DMS53 treated with DMSO at 0.1 percent for 48 hours (cell line): ENCODE data around the gene OPCML.

Source experiments
- DNase-seq: peaks from one replicate; lab custom pipeline; 2025; ENCODE audit not compliant: unreplicated experiment; lab: John Stamatoyannopoulos, UW

OPCML gene

GRCh38 chr11:133137939-133138338 is 394.4 kb downstream of the OPCML start:
- no peak for DNase-seq

DNA sequence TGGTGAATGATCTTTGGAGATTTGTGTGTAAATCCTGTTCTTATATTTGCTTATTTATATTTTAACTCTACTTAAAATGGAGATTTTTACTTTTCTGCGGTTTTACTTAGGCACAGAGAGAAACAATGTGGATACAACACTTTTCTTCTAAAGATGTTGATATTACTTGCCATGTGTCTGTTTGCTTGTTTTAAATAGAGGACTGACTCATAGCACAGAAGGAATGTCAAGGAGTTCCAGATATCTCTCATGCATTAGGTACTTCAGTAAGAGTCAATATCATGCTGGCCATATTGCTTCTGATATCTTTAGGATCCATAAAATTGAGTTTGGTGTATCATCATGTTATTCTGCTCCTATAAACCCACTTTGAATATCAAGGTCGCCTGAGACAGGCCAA is 395.0 kb downstream of the OPCML start:
- no peak for DNase-seq

DNA sequence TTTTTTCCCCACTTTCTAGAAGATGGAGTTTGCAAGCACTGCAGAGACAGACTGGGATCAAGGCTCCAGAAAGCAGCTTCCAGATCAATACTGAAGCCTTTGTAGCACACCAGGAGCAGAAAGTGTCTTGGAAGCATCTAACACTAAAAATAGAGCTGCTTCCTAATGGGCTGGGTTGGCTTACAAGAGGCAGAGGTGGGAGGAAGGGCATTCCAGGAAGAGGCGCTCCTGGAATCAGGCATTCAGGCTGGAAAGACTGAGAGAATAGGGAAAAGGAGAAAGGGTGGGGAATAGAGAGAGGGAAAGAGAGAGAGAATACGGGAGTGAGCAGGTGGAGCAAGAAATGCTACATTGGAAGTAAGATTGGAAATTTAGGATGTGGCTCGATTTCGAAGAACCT is 395.9 kb downstream of the OPCML start:
- DNase-seq: no peak

- DNase-seq: peak; percentile 58
Observed at GRCh38 chr11:133134314-133135173, 397.8 kb downstream of the OPCML start.

DNA sequence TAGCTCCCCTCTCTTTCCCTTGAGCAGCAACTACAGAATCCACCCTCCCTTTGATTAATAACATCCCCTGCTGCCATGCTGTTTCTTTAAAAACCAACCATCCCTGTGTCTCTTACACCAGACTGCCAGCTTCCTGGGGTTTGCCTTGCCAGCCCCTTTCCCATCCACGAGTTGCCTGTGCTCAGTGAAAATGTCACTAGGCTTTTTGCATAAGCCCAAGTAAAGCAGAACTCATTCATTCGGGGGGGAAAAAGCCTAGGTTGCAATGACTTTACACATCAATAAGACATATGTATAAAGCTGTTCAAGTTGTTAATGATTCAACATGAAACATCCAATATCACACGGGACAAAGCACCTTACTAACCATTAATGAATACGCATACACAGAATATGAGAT is 398.7 kb downstream of the OPCML start:
- no peak for DNase-seq

DNA sequence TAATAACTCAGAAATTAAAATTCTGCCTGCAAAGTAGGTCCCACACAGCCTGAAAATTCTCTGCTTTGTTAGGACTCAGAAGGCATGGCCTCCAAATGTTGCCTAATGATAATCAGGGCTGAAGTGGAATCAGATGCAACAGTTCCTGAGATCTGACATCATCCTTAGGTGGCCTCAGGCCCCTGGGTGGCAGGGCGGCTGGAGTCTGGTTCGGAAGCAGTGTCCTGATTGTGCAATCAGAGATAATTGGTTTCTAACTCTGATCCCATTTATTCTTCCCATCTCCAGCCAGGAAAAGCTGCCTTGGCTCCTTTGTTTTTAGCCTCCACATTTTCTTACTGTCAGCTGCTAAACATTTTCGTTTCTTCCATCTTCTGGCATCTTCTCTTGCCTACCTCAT is 399.3 kb downstream of the OPCML start:
- no peak for DNase-seq

DNA sequence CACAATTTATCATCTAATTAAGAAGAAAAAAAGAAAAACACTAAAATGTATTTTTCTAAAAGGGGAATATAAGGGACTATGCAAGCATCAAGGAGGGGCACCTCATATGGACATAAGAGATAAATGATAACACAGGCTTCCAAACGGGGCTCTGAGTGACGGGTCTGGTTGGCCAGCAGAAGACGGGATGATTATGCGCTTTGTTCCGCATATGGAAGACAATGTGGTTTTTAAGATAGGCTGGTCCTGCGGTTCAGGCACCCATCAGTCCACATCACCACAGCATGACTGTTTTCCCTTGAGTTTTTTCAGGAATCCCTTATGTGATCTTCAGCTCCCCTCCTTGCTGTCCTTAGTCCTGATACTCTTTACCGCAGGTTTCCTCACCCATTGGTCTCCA is 404.6 kb downstream of the OPCML start:
- DNase-seq: no peak

DNA sequence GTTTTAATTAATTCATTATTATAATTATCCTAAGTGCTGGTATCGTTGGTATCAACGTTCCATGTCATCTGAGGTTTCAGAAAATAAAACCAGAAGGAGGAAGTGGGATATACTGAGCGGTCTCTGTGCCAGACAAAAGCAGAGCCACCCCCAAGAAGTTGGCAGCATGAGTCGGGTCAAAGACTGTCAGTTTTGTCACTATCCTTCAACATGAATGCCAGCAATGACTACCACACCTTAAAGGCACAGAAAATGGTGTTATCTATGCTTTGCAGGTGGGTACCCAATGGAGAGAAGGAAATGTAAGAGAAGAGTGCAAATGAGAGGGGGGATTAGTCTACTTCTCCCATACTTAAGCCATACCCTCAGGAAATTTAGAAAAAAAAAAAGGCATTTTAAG is 408.5 kb downstream of the OPCML start:
- DNase-seq: no peak

DNA sequence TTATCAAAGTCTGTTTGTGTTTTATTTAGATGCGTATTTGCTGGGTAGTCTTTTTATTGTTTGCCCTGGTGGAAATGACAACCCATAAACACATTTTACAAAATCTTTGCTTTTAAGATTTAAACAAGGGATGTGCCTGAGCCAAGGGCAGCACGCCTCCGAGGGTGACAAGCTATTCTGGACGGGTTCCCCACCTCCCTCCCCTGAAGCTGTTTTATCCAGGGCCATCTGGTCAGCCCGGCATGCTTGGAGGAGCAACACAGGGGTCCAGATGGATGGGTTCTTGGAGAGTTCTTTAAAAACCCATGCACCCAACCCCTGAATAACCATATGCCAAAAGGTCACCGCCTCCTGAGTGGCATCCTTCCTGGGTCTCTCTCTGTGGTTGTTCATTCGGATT is 408.9 kb downstream of the OPCML start:
- no peak for DNase-seq

DNA sequence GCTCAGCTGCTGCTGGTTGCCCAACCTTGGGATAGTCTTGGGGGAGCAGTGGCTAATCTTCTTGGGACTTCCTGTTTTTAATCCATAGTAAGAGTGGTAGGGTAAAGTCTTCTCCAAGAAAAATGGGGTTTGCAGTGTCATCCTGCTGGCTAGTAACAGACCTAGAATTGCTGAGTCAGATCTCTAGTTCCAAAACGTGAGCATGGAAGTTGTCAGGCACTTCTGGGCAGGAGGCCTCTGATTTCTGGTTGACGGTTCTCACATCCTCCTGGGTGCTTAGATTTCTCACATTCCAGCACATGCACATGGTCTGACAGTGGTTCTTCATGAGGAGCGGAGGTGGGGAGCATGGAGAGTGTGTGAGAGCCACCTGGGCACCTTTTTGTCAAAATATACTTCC is 410.0 kb downstream of the OPCML start:
- DNase-seq: no peak

GRCh38 chr11:133118563-133119268 is 413.6 kb downstream of the OPCML start:
- no peak for DNase-seq

DNA sequence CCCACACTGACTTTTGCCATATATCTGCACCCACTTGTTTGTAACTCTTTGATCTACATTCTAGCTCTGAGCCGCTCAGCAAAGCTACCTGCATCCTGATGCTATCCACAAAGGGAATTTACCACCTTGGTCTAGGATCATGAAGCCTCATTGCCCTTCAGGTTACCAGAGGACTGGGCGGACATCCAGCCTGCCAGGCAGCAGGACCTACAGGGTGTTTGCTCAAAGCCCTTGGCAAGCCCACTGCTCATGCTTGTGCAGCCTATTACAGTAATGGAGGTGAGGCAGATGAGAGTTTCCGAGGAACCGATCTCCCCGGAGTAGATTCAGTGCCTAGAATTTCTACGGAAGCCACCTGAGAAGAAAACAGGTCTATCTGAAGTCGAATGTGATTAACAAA is 417.2 kb downstream of the OPCML start:
- no peak for DNase-seq

DNA sequence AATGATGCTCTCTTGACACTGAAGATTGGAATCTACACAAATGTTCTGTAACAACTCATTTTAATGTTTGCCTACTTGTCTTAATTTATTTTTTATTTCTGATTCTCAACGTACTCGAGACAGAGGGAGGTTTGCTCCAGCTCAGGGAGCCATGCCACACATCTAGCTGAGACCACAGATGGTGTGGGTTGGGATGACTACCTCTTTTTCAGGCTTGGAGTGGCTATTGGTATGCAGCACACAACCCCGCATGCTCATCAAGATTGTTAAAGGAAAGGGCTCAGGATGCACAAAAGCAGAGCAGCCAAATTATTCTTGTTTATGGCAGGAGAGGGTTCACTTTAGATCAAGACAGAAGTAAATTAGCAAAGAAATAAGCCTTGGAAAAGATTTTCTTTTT is 424.5 kb downstream of the OPCML start:
- DNase-seq: no peak

DNA sequence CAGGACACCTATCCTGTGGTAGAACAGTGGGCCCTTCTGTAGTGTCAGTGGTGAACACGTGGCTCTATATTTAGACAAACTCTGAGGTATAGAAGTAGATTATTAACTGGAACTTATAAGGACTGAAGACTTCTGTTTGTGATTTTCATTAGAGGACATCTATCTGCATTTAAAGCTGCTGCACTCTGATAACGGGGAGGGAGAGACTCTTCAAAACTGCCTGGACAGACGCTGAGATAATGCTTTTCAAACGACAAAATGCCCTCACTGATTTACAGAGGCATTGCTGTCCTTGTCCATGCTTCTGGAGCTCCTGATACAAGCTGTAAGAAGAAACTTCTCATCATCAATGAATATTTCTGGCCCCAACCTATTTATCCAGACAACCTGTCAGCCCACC is 425.2 kb downstream of the OPCML start:
- no peak for DNase-seq

- no peak for DNase-seq
Observed at GRCh38 chr11:133106417-133106816, 425.9 kb downstream of the OPCML start.

DNA sequence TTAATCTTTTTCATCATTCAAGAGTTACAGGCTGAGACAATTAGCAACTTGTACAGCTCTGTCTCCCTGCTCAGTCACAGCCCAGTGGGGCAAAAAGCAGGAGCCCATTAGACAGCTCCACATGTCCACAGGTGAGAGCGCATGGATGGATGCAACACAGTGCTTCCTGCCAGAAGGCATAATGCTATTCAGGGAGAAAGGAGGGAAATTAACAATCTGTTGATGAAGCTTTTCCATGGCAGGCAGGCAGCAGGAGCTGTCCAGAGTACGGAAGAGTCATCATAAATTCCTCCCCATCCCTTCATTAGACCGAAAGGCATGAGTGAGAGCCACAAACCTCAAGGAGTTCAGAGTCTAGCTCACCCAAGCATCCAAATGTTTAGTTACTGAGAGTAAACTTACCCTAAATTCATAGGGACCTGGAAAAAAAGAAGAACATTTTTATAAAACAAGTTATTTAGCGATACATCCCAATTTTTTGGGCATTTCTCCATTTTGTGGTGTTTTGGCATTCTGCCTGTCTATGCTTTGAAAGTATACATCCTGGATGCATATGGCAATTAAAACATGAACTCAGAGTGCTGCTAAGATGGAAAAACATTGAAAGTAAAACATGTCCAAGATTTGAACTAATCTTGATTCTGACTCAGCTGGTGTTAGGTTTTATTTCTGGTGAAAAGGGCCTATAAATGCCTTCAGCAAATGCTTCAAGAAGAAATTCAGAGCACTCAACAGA is 428.1 kb downstream of the OPCML start:
- DNase-seq: no peak

DNA sequence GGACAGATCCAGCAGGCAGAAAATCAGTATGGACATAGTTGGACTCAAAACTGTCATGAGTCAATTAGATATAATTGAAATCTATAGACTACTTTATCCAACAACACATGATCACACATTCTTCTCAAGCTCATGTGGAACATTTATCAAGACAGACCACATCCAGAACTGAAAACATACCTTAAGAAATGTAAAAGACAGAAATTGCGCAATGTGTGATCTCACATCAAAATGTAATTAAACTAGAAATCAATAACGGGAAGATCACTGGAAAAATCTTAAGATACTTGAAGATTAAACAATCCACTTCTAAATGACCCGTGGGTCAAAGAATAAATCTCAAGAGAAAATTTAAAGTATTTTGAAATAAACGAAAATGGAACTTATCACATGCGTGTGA is 435.3 kb downstream of the OPCML start:
- DNase-seq: no peak

- no peak for DNase-seq
Observed at GRCh38 chr11:133086518-133086917, 445.8 kb downstream of the OPCML start.

GRCh38 chr11:133082841-133083488 is 449.3 kb downstream of the OPCML start:
- peak; percentile 28 for DNase-seq

- DNase-seq: no peak
Observed at GRCh38 chr11:133082453-133082781, 449.9 kb downstream of the OPCML start.

DNA sequence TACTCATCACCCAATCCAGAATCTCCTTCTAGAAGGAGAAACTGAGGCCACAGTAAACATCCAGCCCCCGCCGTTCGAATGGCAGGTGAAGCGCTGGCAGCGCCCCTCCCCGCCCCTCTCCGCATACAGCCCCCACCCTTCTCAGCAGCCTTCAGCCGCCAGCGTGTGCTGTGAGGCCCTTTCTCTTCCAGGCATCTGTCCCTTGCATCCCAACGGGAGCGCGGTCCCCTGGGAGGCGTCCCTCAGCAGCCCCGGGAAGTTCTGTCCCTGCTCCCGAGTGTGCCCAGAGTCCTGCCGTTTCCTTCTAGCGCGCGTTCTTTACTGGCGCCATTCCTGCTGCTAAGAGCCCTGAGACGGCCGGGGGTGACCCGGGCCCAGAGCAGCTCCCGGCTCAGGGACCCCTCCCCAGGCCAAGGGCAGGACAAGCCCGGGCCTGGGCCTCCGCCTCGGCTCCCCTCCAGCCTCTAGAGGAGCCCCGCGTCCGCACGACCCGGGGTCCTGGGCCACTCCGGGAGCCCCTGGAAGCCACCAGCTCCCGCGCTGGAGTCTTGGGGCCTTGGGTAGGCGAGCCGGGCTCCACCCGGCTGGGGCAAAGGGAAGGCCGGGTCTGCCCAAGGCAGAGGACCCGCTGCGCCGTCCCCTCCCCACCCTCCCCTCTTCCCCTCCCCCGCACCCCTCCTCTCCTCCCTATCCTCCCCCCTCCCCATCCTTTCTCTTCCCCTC is 450.4 kb downstream of the OPCML start:
- DNase-seq: no peak
